GM19395 (cell line): ENCODE data around the gene NFIB.

Experiments
- ATAC-seq: cut with Tn5 transposase; IDR thresholded peaks from one replicate; pipeline ENCODE4 v1.9.1; 2021; ENCODE audit warnings: mild to moderate bottlenecking, moderate library complexity; ENCODE audit not compliant: unreplicated experiment

NFIB gene

DNA sequence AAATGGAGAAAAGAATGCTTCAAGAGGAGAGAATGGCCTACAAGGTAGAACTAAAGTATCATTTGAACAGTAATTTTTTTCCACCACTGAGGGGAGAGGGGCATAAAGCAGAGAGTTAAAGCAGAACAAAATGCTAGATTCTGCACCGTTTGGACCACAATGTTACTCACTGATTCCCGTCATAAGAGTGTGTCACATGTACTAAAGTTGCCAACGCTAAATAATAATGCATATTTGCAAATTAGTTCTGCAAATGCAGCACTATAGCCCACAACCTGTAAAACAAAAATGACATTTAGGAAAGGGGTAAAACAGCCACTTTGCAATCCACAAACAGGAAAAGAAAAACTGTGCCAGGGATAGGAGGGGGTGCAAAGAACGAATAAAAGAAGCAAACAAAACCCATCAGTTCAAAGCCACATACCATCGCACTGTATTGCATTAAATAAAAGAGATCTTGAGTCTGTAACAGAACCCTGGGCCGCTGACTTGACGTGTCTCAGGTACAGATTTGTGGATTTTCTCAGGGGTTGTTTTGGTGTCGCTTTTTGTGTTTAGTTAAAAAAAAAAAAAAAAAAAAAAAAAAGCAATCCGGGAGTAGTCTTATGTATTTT, 7.7 kb upstream of the NFIB start:
- no peak for ATAC-seq

DNA sequence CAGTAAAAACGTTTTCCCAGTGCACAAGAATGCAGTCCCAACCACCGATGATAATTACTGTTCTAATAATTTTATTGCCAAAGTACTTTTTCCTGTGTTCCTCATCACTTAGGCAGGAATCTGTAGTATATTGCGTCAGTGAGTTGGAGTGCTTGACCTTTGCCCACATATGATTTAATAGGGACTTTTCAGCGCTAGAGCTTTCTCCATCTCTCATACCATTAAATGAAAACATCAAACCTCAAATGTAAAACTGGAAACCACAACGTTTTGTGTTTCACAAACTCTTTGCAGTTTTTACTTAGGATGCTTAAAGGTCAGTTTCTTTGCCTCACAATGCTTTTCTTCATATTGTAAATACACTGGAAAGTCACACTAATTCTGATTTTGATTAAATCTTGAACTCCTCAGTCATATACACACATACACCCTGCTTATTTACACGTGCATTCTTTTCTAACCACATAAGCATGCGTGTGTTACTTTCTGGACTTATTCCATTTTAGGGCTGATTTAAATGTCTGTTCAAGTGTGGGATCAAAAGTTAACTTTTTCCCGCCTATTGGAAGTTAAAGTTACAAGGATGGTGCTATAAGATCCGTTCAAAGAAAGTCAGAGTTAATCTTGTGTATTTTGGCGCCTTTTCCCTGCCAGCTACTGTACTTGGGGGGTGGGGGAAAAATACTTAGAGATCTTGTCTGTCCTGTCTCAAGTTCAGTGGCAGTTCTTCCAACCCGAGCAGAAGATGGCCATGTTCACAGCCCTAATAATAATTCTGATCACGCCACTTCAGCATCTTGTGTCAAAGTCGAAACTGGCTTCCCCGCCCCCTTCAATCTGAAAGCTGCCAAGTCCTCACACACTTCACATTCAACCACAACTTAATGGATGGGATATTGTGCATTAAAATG, 6.6 kb upstream of the NFIB start:
- ATAC-seq = no peak

DNA sequence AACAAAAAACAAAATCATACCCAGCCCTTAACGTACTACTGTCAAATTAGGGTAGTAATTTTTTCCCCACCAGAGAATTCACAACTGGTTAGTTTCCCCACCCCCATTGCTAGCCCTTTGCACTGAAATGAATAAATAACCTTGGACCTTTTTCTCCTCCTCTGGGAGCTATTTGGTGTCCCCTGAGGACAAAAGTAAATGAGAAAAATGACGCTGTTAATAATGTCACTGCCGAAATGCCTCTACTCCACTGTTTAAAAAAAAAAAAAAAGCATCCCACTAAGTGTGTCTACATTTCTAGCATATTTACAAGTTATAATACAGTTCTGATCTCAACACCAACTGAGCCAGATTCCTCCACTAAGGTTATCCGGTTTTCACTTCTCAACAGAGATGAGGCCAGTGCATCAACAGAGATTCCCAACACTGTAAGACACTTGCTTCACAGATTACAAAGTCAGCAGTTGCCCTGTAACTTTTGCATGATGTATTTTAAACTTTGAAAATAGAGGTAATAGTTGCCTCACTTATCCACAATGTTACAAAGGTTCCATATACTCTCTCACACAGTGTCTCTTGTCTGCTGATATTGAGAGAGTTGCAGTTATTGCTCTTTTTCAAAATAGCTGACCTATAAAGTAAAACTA, 5.1 kb upstream of the NFIB start:
- no peak for ATAC-seq

DNA sequence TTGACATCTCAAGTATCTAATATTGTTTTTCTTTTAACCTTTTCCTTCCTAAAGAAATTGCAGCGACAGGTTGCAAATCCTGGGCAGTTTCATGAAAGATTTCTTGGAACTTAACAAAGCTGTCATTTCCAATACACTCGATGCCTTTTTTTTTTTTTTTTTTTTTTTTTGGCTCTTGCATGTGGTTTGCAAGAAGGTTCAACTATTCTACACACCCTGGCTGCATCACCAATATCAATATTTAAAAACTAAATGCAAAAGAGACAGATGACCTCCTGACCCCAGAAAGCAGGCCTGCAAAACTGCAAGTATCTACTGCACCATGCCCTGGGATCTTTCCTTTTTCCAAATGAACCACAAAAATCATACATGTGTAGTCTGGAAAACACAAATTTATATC, 4.4 kb upstream of the NFIB start:
- no peak for ATAC-seq

GRCh38 chr9:14317667-14318320, 3.9 kb upstream of the NFIB start:
- ATAC-seq = peak; percentile 36

DNA sequence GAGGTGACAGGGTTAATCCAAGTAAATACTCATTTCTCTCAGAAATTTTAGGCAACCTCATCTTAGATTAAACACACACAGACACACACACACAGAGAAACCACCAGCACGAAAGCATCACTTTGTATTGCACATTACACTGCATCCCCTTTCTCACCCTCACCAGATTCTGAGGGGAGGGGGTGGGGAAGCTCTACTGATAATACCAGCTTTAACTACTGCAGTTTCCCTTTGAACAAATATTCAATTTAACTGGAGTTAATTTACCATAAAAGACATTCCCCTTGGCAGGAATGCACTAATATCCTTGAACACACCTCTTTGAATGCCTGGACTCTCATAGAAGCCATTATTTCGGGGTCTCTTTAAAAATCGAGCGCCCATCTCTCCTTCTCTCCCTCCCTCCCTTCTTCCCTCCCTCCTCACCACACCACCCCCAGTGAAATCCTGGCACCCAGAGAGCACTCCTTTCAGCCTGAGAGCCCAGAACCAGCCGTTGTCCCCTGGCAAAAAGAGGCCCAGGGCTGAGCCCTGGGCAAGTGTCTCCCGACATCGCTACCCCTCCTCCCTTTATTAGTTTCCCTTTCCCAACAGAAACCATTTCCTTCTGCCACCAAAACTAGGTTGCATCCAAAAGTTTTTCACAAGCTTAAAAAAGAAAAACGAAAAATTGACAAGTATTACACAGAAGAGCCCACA, 2.8 kb upstream of the NFIB start:
- ATAC-seq = no peak

GRCh38 chr9:14315875-14316601, 2.1 kb upstream of the NFIB start:
- no peak for ATAC-seq

GRCh38 chr9:14314929-14315874, 1.3 kb upstream of the NFIB start:
- ATAC-seq = no peak

GRCh38 chr9:14314424-14314928, 535 bp upstream of the NFIB start:
- ATAC-seq = no peak

DNA sequence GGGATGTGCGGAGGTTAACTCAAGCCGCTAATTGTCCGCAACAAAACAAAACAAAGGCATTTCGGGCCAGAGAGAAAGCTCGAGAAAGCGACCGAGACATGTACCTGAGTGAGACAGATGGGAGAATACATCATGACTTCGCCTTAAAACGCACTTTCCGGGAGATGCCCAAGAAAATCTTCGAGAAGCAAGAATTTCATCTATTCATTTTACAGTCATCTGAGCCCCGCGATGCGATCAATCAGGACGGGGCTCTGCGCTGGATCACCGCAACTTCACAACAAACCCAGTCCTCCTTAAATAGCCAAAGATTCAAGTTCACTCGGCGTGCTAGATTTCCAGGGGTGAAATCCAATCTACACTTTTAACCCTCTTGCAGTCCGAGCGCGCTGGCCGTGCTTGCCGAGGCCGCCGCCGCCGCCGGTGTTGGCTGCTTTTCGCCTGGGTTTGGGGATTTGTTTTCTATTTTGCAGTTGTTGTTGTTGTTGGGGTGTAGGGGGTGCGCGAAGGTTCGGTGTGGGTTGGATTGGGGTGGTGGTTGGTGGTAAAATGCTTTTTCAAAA, 482 bp downstream of the NFIB start:
- ATAC-seq = no peak

- ATAC-seq = no peak
Measured at GRCh38 chr9:14312719-14313377, 1.1 kb downstream of the NFIB start.

DNA sequence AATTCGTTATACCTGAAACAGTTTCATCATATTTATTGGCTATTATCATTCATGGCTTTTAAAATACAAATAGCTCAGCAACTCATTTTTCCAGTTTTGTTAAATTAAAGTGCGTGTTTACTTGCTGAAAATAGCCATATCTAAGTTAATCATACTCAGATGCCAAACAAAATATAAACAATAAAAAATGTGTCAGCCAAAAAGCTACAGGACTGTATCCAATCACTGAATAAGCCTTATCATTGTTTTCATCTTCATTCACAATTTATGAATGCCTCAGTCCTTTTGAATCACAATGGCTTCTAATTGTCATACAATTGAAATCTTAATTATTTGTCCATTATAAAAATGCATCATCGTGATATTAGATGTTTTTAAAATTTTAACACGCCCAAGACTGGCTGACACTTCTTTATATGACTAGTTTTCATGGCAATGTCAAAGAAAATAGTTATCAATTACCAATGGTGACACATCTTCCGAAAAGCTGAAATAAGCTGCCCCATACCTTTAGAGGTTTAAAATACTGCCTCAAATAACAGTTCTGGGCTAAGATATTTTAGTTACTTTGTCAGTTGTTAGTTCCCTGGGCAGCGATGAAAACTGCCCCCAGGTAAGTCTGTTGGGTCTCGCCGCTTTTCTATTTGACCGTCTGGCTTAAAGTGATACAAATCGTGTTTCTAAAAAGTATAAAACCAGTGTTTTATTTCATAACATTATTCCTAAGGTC, 1.8 kb downstream of the NFIB start:
- ATAC-seq = no peak

DNA sequence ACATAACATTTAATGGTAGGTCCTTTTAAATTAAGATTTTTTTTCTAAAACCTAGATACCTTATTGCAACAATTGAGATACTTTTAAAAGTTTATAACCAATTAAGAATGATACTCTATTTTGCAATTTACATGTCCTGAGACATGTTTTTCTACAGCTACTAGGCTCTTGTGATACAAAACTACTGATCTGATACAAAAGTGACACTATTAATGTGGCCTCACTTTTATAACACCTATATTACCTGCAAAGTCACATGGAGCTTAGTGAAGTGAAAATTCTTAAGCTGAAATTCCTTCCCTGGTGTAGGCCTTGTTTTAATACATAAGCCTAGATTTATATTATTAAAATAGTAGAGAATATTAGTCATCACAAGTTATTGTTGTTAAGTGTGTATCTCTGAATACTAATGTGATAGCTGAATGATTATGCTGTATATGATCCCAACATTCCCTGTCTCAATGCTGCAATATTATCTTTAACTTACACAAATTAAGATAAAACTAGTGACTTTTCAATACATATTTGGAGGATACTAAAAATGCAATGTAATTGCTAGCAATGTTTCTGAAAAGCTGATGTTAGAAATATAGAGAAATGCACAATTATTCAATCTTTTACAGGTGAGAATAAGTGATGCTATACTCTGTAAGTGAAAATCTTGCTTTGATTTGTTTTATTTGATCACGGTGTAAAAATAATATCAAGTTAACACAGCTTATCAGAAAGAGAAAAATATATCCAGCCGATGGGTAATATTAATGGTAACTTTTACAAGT, 2.6 kb downstream of the NFIB start:
- no peak for ATAC-seq

GRCh38 chr9:14310311-14310710, 3.6 kb downstream of the NFIB start:
- no peak for ATAC-seq

- ATAC-seq = no peak
Measured at GRCh38 chr9:14309403-14309802, 4.5 kb downstream of the NFIB start.

DNA sequence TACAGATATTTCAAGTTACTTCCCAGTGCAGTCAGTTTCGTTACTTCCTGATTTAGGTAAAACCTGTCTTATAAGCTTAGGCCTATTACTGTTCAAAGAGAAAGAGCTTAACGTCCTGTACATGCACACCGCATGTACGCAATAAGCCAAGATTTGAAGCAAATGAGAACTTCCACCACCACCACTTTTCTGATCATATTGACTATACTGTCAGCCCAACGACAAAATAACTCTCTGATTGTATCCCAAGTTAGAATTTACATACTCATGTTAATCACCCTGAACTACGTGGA, 5.1 kb downstream of the NFIB start:
- no peak for ATAC-seq
